ENCODE results near the gene ZNF652.

GRCh38 chr17:49260817-49261291 lies 101.2 kb downstream of the ZNF652 start:
- TF ChIP-seq FOXM1 (IDR thresholded peaks at IDR 0.05; ENCODE audit: low read depth) (no peak), CTCF (IDR thresholded peaks at IDR 0.05) (no peak), GATA2 (CRISPR knock-in tag; IDR thresholded peaks at IDR 0.05) (no peak), MXI1 (IDR thresholded peaks at IDR 0.05; ENCODE audit: low read depth, low read length) (no peak), REST (IDR thresholded peaks at IDR 0.05; ENCODE audit: low read depth, low read length) (no peak), TAF1 (IDR thresholded peaks at IDR 0.05; ENCODE audit: borderline replicate concordance, low read depth, low read length) (no peak)
